ENCODE results near the gene RBM6. TPM values are rescaled to one million over a fixed set of nuclear protein-coding genes. Genes with fewer than 3 reads are reported as not detected.

RBM6 gene
- total RNA-seq, 1 experiment from 2014 or later, result 58.3 TPM

- Histone ChIP-seq H3K27me3 (ENCODE audit: insufficient read depth, low read length) (no peaks in the 10 kb centered on the region), H3K4me1 (ENCODE audit: control insufficient read depth in 1 of 2, insufficient read depth in 2 of 2, low read length in 2 of 2) (no peaks in the 10 kb centered on the region), H3K4me2 (ENCODE audit: low read length) (no peak overlapping the region), H3K27ac (ENCODE audit: low read depth, low read length) (no peak overlapping the region), H3K9ac (ENCODE audit: low read length) (no peak overlapping the region), H2AFZ (ENCODE audit: low read depth, low read length, poor library complexity, severe bottlenecking) (no peak overlapping the region), H3K9me3 (ENCODE audit: control insufficient read depth in 1 of 2, insufficient read depth in 1 of 2, low read depth in 1 of 2, low read length in 2 of 2) (no peaks in the 10 kb centered on the region), H3K4me3 (replicated peaks in 1 of 2; ENCODE audit: low read depth in 1 of 2, low read length in 2 of 2) (no peak overlapping the region), H3K36me3 (ENCODE audit: control insufficient read depth in 1 of 2, insufficient read depth in 2 of 2, low read length in 2 of 2) (peaks cover 2 to 13% of the 10 kb centered on the region in 2 experiments; a peak in 3 of 4 replicates), H3K9me2 (ENCODE audit: insufficient read depth) (no peaks in the 10 kb centered on the region), H3K79me2 (ENCODE audit: insufficient read depth, low read length) (peaks cover 18% of the 10 kb centered on the region; the same call in 1 of the 2 replicates), H4K20me1 (ENCODE audit: insufficient read depth) (no peaks in the 10 kb centered on the region)
- no peak for TF ChIP-seq JUND (IDR thresholded peaks at IDR 0.05)
- no peak for TF ChIP-seq EZH2phosphoT487 (IDR thresholded peaks at IDR 0.05; ENCODE audit: borderline replicate concordance)
- TF ChIP-seq SRF (IDR thresholded peaks at IDR 0.05; ENCODE audit: low read depth), result no peak
- TF ChIP-seq CBX3 (IDR thresholded peaks at IDR 0.05; ENCODE audit: low read depth), result no peak
- no peak for TF ChIP-seq EGR1 (IDR thresholded peaks at IDR 0.05; ENCODE audit: low read depth)
- TF ChIP-seq ZFX (IDR thresholded peaks at IDR 0.05), result no peak
- DNase-seq (ENCODE audit: low read depth, low spot score), result no peak
- POLR2A ChIA-PET, result no interaction called here
- RAD21 ChIA-PET (ENCODE audit: low non-redundant PET in 1 of 2, low total read pairs in 2 of 2, uncharacterized antibody in 2 of 2, unreplicated experiment in 2 of 2), result no interaction called here
- intact Hi-C loops (cut with micrococcal nuclease), result no loop called here
- BruUV-seq (replicated peaks), result TSS peak; percentile 19
- no peak for ATAC-seq
- CTCF ChIA-PET, result no interaction called here
Measured at GRCh38 chr3:49976942-49977341, 37.0 kb downstream of the RBM6 start.

GRCh38 chr3:49984394-49984793 lies 44.4 kb downstream of the RBM6 start:
- Histone ChIP-seq H3K27me3 (ENCODE audit: insufficient read depth, low read length) (no peaks in the 10 kb centered on the region), H3K4me2 (ENCODE audit: low read length) (no peak overlapping the region), H2AFZ (ENCODE audit: low read depth, low read length, poor library complexity, severe bottlenecking) (no peak overlapping the region), H3K4me3 (replicated peaks in 1 of 2; ENCODE audit: low read depth in 1 of 2, low read length in 2 of 2) (no peak overlapping the region), H4K20me1 (ENCODE audit: insufficient read depth) (0 out of 2 replicates have a peak, but pooled peaks cover 3% of the 10 kb centered on the region), H3K9me3 (ENCODE audit: control insufficient read depth in 1 of 2, insufficient read depth in 1 of 2, low read depth in 1 of 2, low read length in 2 of 2) (no peaks in the 10 kb centered on the region), H3K9ac (ENCODE audit: low read length) (no peak overlapping the region), H3K27ac (ENCODE audit: low read depth, low read length) (no peak overlapping the region), H3K9me2 (ENCODE audit: insufficient read depth) (no peaks in the 10 kb centered on the region), H3K36me3 (ENCODE audit: control insufficient read depth in 1 of 2, insufficient read depth in 2 of 2, low read length in 2 of 2) (no peaks in the 10 kb centered on the region), H3K4me1 (ENCODE audit: control insufficient read depth in 1 of 2, insufficient read depth in 2 of 2, low read length in 2 of 2) (no peaks in the 10 kb centered on the region), H3K79me2 (ENCODE audit: insufficient read depth, low read length) (peaks cover 10% of the 10 kb centered on the region; the same call in 1 of the 2 replicates)
- ChIA-PET RAD21 (ENCODE audit: low non-redundant PET in 1 of 2, low total read pairs in 2 of 2, uncharacterized antibody in 2 of 2, unreplicated experiment in 2 of 2) (no interaction called here), CTCF (no interaction called here), POLR2A (no interaction called here)
- ATAC-seq (no peak), DNase-seq (ENCODE audit: low read depth, low spot score) (no peak)
- intact Hi-C loops (cut with micrococcal nuclease), result no loop called here
- BruUV-seq (replicated peaks), result no TSS peak
- TF ChIP-seq RAD21 (IDR thresholded peaks at IDR 0.05; ENCODE audit: low read depth) (no peak), TCF7L2 (IDR thresholded peaks at IDR 0.05; ENCODE audit: borderline replicate concordance, extremely low read depth, insufficient read depth, insufficient read length) (no peak), CTCF (IDR thresholded peaks at IDR 0.05 in 2 of 3, conservative IDR thresholded peaks at IDR 0.05 in 1 of 3; ENCODE audit: borderline replicate concordance in 1 of 3, insufficient read depth in 1 of 3, low read depth in 2 of 3, low read length in 2 of 3) (no peak), POLR2A (IDR thresholded peaks at IDR 0.05; ENCODE audit: borderline replicate concordance, extremely low read depth, insufficient read depth, insufficient read length) (no peak), MAX (IDR thresholded peaks at IDR 0.05) (no peak), SIN3A (IDR thresholded peaks at IDR 0.05; ENCODE audit: low read depth) (no peak), ZBTB33 (IDR thresholded peaks at IDR 0.05; ENCODE audit: extremely low read depth, insufficient replicate concordance, low read length) (no peak), ZFX (IDR thresholded peaks at IDR 0.05) (no peak), EGR1 (IDR thresholded peaks at IDR 0.05; ENCODE audit: low read depth) (no peak), SRF (IDR thresholded peaks at IDR 0.05; ENCODE audit: low read depth) (no peak), ELF1 (IDR thresholded peaks at IDR 0.05; ENCODE audit: borderline replicate concordance, low read depth) (no peak), EZH2 (IDR thresholded peaks at IDR 0.05) (no peak), ZNF274 (IDR thresholded peaks at IDR 0.05; ENCODE audit: low read depth, low read length) (no peak), YY1 (IDR thresholded peaks at IDR 0.05; ENCODE audit: extremely low read depth, insufficient replicate concordance, low read depth, low read length) (no peak)
